ENCODE measurements around the gene MRPL4. TPM values are rescaled to one million over a fixed set of nuclear protein-coding genes. Genes with fewer than 3 reads are reported as not detected.
A peak's percentile ranks its signal among the peaks of the same experiment; 100 is the strongest.

Gene MRPL4
- polyA plus RNA-seq, 1 of the 3 experiments (the other 2 are of a cell fraction), result 110 TPM

DNA sequence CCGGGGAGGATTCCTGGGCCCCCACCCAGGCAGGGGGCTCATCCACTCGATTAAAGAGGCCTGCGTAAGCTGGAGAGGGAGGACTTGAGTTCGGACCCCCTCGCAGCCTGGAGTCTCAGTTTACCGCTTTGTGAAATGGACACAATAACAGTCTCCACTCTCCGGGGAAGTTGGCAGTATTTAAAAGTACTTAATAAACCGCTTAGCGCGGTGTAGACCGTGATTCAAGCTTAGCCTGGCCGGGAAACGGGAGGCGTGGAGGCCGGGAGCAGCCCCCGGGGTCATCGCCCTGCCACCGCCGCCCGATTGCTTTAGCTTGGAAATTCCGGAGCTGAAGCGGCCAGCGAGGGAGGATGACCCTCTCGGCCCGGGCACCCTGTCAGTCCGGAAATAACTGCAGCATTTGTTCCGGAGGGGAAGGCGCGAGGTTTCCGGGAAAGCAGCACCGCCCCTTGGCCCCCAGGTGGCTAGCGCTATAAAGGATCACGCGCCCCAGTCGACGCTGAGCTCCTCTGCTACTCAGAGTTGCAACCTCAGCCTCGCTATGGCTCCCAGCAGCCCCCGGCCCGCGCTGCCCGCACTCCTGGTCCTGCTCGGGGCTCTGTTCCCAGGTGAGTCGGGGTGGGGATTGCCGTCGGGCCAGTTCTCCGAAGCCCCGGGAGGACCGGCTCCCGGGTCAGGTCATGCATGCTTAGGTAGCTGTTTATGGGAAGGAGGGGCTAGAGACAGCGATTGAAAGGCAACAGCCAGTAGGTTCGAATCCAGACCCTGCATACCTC is 18.8 kb downstream of the MRPL4 start, which contains the start of gene ICAM1:
TSS of gene ICAM1 (plus strand) at position 505 of the 779 bp plus-strand sequence. CDS start at position 545, 40 bp downstream.
- no peak for TF ChIP-seq POLR2AphosphoS5 (IDR thresholded peaks at IDR 0.05; ENCODE audit: low read depth, low read length)
- no peak for TF ChIP-seq TAF1 (IDR thresholded peaks at IDR 0.05; ENCODE audit: borderline replicate concordance, low read depth, low read length)
- TF ChIP-seq, protein P1, sequence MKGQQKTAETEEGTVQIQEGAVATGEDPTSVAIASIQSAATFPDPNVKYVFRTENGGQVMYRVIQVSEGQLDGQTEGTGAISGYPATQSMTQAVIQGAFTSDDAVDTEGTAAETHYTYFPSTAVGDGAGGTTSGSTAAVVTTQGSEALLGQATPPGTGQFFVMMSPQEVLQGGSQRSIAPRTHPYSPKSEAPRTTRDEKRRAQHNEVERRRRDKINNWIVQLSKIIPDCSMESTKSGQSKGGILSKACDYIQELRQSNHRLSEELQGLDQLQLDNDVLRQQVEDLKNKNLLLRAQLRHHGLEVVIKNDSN (IDR thresholded peaks at IDR 0.05; ENCODE audit: borderline replicate concordance, low read depth), result peak; percentile 23; the same call in 1 of the 2 replicates
- no peak for TF ChIP-seq TCF12 (IDR thresholded peaks at IDR 0.05)
- no peak for TF ChIP-seq NFIC (IDR thresholded peaks at IDR 0.05; ENCODE audit: borderline replicate concordance)
- TF ChIP-seq, protein P2, sequence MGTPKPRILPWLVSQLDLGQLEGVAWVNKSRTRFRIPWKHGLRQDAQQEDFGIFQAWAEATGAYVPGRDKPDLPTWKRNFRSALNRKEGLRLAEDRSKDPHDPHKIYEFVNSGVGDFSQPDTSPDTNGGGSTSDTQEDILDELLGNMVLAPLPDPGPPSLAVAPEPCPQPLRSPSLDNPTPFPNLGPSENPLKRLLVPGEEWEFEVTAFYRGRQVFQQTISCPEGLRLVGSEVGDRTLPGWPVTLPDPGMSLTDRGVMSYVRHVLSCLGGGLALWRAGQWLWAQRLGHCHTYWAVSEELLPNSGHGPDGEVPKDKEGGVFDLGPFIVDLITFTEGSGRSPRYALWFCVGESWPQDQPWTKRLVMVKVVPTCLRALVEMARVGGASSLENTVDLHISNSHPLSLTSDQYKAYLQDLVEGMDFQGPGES (IDR thresholded peaks at IDR 0.05; ENCODE audit: low read depth, low read length), result no peak
- no peak for TF ChIP-seq EZH2phosphoT487 (IDR thresholded peaks at IDR 0.05; ENCODE audit: borderline replicate concordance, low read depth)
- TF ChIP-seq, protein P3, sequence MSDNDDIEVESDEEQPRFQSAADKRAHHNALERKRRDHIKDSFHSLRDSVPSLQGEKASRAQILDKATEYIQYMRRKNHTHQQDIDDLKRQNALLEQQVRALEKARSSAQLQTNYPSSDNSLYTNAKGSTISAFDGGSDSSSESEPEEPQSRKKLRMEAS (IDR thresholded peaks at IDR 0.05; ENCODE audit: low read depth), result peak; percentile 85; the same call in 1 of the 2 replicates
- no peak for TF ChIP-seq MXI1 (IDR thresholded peaks at IDR 0.05; ENCODE audit: low read depth, low read length)
- TF ChIP-seq GABPA (IDR thresholded peaks at IDR 0.05; ENCODE audit: low read depth), result peak; percentile 60
- TF ChIP-seq, protein P4, sequence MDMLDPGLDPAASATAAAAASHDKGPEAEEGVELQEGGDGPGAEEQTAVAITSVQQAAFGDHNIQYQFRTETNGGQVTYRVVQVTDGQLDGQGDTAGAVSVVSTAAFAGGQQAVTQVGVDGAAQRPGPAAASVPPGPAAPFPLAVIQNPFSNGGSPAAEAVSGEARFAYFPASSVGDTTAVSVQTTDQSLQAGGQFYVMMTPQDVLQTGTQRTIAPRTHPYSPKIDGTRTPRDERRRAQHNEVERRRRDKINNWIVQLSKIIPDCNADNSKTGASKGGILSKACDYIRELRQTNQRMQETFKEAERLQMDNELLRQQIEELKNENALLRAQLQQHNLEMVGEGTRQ (IDR thresholded peaks at IDR 0.05; ENCODE audit: borderline replicate concordance, low read depth, low read length), result no peak
- TF ChIP-seq RXRA (IDR thresholded peaks at IDR 0.05; ENCODE audit: borderline replicate concordance, low read depth), result peak; percentile 19; the same call in 1 of the 2 replicates
- CTCF ChIA-PET, result interaction anchor here (0.6 to 17.2 kb wide), 24 partner anchors 8 to 338 kb away, joined by 3 to 596 read pairs (median 7); partner anchors contain the start of genes CDC37, FDX2, ICAM4 and ICAM5
- no peak within 1 kb of the TSS for H3K9ac ChIP-seq

More for the DNA sequence above, 18.8 kb downstream of the MRPL4 start, which contains the start of gene ICAM1:
- Histone ChIP-seq H3K4me3 (ENCODE audit: low read depth in 2 of 2, low read length in 1 of 2) (peak within 1 kb of the TSS; percentile 26 to 27), H3K27ac (ENCODE audit: low read depth in 2 of 2, low read length in 1 of 2) (no peak within 1 kb of the TSS), H4K20me1 (ENCODE audit: insufficient read depth) (no peaks in the 10 kb centered on the region), H3K4me2 (peak within 1 kb of the TSS; percentile 59), H3K79me2 (ENCODE audit: insufficient read depth) (no peaks in the 10 kb centered on the region), H3F3A (replicated peaks; ENCODE audit: insufficient read depth) (peaks cover 2% of the 10 kb centered on the region), H3K9me3 (no peaks in the 10 kb centered on the region), H3K4me1 (ENCODE audit: control insufficient read depth in 1 of 2, insufficient read depth in 2 of 2, low read depth in 1 of 2, low read length in 1 of 2) (peaks cover 0 to 4% of the 10 kb centered on the region in 2 experiments; a peak in 2 of 4 replicates), H3K27me3 (ENCODE audit: insufficient read depth) (no peaks in the 10 kb centered on the region), H3K9me2 (no peaks in the 10 kb centered on the region), H3K36me3 (replicated peaks in 1 of 2; ENCODE audit: control insufficient read depth in 1 of 2, insufficient read depth in 2 of 2, low read length in 1 of 2) (no peaks in the 10 kb centered on the region), H2AFZ (ENCODE audit: low read depth) (peak within 1 kb of the TSS; percentile 73; the same call in 1 of the 2 replicates)
- POLR2A ChIA-PET, result interaction anchor here (1.0 to 1.4 kb wide), 2 partner anchors 44 to 46 kb away, joined by 3 to 5 read pairs; no protein-coding TSS in a partner anchor
- 8% methylated on average over 33 of the region's 51 CpGs for WGBS (ENCODE audit: low lambda C conversion rate)
- DNase-seq, result peak; percentile 52
